OCI-LY1 (cell line): ENCODE results near the gene VWA2.

Source experiments
- H2AFZ ChIP-seq: fragments of 200-600 bp; sonication (generic), shearing (Covaris generic); 2 replicates; pipeline ENCODE4 v1.6.0; 2014; ENCODE audit warnings: antibody characterized with exemption, mild to moderate bottlenecking, low read length
- H3F3A ChIP-seq: fragments of 200-600 bp; sonication (generic), shearing (Covaris generic); 2 replicates; pipeline ENCODE4 v1.6.0; 2014; ENCODE audit warnings: mild to moderate bottlenecking, antibody characterized with exemption, low read length, moderate library complexity; ENCODE audit not compliant: insufficient read depth
- H3K27ac ChIP-seq: fragments of 200-600 bp; sonication (generic); 2 replicates; pipeline ENCODE4 v1.5.1; 2014; ENCODE audit warnings: low read length, mixed run types, mild to moderate bottlenecking, low read depth; ENCODE audit not compliant: poor library complexity, severe bottlenecking
- H3K27me3 ChIP-seq: fragments of 200-600 bp; sonication (generic); 2 replicates; pipeline ENCODE4 v1.6.0; 2014; ENCODE audit warnings: antibody characterized with exemption, mild to moderate bottlenecking, low read length, moderate library complexity; ENCODE audit not compliant: insufficient read depth
- H3K36me3 ChIP-seq: fragments of 200-600 bp; sonication (generic); 2 replicates; pipeline ENCODE4 v1.6.1; 2014; ENCODE audit warnings: mild to moderate bottlenecking, antibody characterized with exemption, low read length, moderate library complexity, mixed read lengths; ENCODE audit not compliant: insufficient read depth
- H3K4me1 ChIP-seq: fragments of 200-600 bp; sonication (generic); 2 replicates; pipeline ENCODE4 v1.5.1; 2014; ENCODE audit warnings: mild to moderate bottlenecking, low read length, moderate library complexity; ENCODE audit not compliant: insufficient read depth, severe bottlenecking
- H3K4me2 ChIP-seq: fragments of 200-600 bp; sonication (generic), shearing (Covaris generic); 2 replicates; pipeline ENCODE4 v1.6.1; 2014; ENCODE audit warnings: low read length
- H3K4me3 ChIP-seq: fragments of 200-600 bp; sonication (generic); 2 replicates; pipeline ENCODE4 v1.5.1; 2014; ENCODE audit warnings: low read length, low read depth, mild to moderate bottlenecking, mixed read lengths; ENCODE audit not compliant: poor library complexity, severe bottlenecking
- H3K79me2 ChIP-seq: fragments of 200-600 bp; shearing (Covaris generic); 2 replicates; pipeline ENCODE4 v1.6.1; 2016; ENCODE audit warnings: mixed run types, low read length, mixed read lengths; ENCODE audit not compliant: insufficient read depth
- H3K9ac ChIP-seq: fragments of 200-600 bp; sonication (generic), shearing (Covaris generic); 2 replicates; pipeline ENCODE4 v1.6.1; 2014; ENCODE audit warnings: mild to moderate bottlenecking, low read length, mixed read lengths
- H3K9me2 ChIP-seq: fragments of 200-600 bp; sonication (generic), shearing (Covaris generic); 2 replicates; pipeline ENCODE4 v1.6.1; 2014; ENCODE audit warnings: low read depth, mild to moderate bottlenecking, low read length, mixed read lengths
- H3K9me3 ChIP-seq: fragments of 200-600 bp; shearing (Covaris generic); 2 replicates; pipeline ENCODE4 v1.6.1; 2014; ENCODE audit warnings: low read length, mixed read lengths
- H4K20me1 ChIP-seq: fragments of 200-600 bp; sonication (generic), shearing (Covaris generic); 2 replicates; pipeline ENCODE4 v1.6.0; 2016; ENCODE audit warnings: mild to moderate bottlenecking, low read length; ENCODE audit not compliant: insufficient read depth
- CTCF ChIP-seq: fragments of 200-600 bp; sonication (generic), shearing (Covaris generic); IDR thresholded peaks from 2 replicates; pipeline ENCODE4 v1.5.1; 2017; ENCODE audit warnings: mild to moderate bottlenecking, antibody characterized with exemption, low read length, moderate library complexity, mixed read lengths
- EZH2 ChIP-seq: fragments of 200-600 bp; sonication (generic), shearing (Covaris generic); IDR thresholded peaks from 2 replicates; pipeline ENCODE4 v1.8.0; 2017; ENCODE audit warnings: borderline replicate concordance, mixed run types, mild to moderate bottlenecking, antibody characterized with exemption, low read length, moderate library complexity, mixed read lengths

The VWA2 gene

GRCh38 chr10:114272696-114273095 is 33.6 kb downstream of the VWA2 start:
- Histone ChIP-seq H3K4me1 (no peaks in the 10 kb centered on the region), H3K9me2 (no peaks in the 10 kb centered on the region), H3K9me3 (no peaks in the 10 kb centered on the region), H3K27me3 (no peaks in the 10 kb centered on the region), H3F3A (no peaks in the 10 kb centered on the region), H3K27ac (no peak overlapping the region), H4K20me1 (no peaks in the 10 kb centered on the region), H3K4me3 (no peak overlapping the region), H3K4me2 (no peak overlapping the region), H3K79me2 (no peaks in the 10 kb centered on the region), H3K9ac (no peak overlapping the region), H2AFZ (no peak overlapping the region), H3K36me3 (no peaks in the 10 kb centered on the region)
- no peak for TF ChIP-seq CTCF
- no peak for TF ChIP-seq EZH2

- no peak overlapping the region for H3K9ac ChIP-seq
- no peak overlapping the region for H2AFZ ChIP-seq
- no peak overlapping the region for H3K4me3 ChIP-seq
- H3K36me3 ChIP-seq: no peaks in the 10 kb centered on the region
- H3K9me2 ChIP-seq: no peaks in the 10 kb centered on the region
- no peaks in the 10 kb centered on the region for H3F3A ChIP-seq
- TF ChIP-seq EZH2: no peak
- TF ChIP-seq CTCF: no peak
- no peak overlapping the region for H3K27ac ChIP-seq
- no peaks in the 10 kb centered on the region for H3K79me2 ChIP-seq
- H4K20me1 ChIP-seq: no peaks in the 10 kb centered on the region
- no peaks in the 10 kb centered on the region for H3K27me3 ChIP-seq
- H3K9me3 ChIP-seq: no peaks in the 10 kb centered on the region
- no peak overlapping the region for H3K4me2 ChIP-seq
- no peaks in the 10 kb centered on the region for H3K4me1 ChIP-seq
These were observed 34.9 kb downstream of the VWA2 start for GRCh38 chr10:114273910-114274309.

GRCh38 chr10:114274616-114275453 is 35.8 kb downstream of the VWA2 start:
- H3K9ac ChIP-seq: no peak overlapping the region
- no peak overlapping the region for H3K4me2 ChIP-seq
- no peaks in the 10 kb centered on the region for H3K79me2 ChIP-seq
- H3K36me3 ChIP-seq: no peaks in the 10 kb centered on the region
- H4K20me1 ChIP-seq: no peaks in the 10 kb centered on the region
- no peaks in the 10 kb centered on the region for H3F3A ChIP-seq
- H3K27me3 ChIP-seq: no peaks in the 10 kb centered on the region
- TF ChIP-seq CTCF (no peak), EZH2 (no peak)
- H3K27ac ChIP-seq: no peak overlapping the region
- no peak overlapping the region for H2AFZ ChIP-seq
- no peak overlapping the region for H3K4me3 ChIP-seq
- no peaks in the 10 kb centered on the region for H3K9me2 ChIP-seq
- H3K9me3 ChIP-seq: no peaks in the 10 kb centered on the region
- H3K4me1 ChIP-seq: no peaks in the 10 kb centered on the region
